HUES6 (cell line): Measurements from ENCODE around the gene CDC42BPA.

ENCODE experiments used
- H3K27ac ChIP-seq: 2 replicates; pipeline ENCODE4 v1.7.0; 2013; ENCODE audit warnings: low read depth, mild to moderate bottlenecking, low read length, inconsistent platforms
- H3K27me3 ChIP-seq: 2 replicates; pipeline ENCODE4 v1.6.1; 2013; ENCODE audit warnings: low read length; ENCODE audit not compliant: control insufficient read depth, insufficient read depth
- H3K36me3 ChIP-seq: 2 replicates; pipeline ENCODE4 v1.6.1; 2013; ENCODE audit warnings: low read length; ENCODE audit not compliant: control insufficient read depth, insufficient read depth
- H3K4me1 ChIP-seq: 2 replicates; pipeline ENCODE4 v1.6.1; 2013; ENCODE audit warnings: low read length; ENCODE audit not compliant: control insufficient read depth, insufficient read depth
- H3K4me3 ChIP-seq: 2 replicates; pipeline ENCODE4 v1.5.1; 2013; ENCODE audit warnings: low read depth, low read length
- H3K9ac ChIP-seq: one replicate; pipeline ENCODE4 v1.6.1; 2013; ENCODE audit warnings: mild to moderate bottlenecking, low read length
- H3K9me3 ChIP-seq: 2 replicates; pipeline ENCODE4 v1.6.1; 2013; ENCODE audit warnings: low read depth, low read length; ENCODE audit not compliant: control insufficient read depth, insufficient read depth

Gene CDC42BPA

GRCh38 chr1:227227761-227228160 is 90.5 kb downstream of the CDC42BPA start:
- no peaks in the 10 kb centered on the region for H3K36me3 ChIP-seq
- peaks cover 5% of the 10 kb centered on the region; the same call in 1 of the 2 replicates for H3K4me1 ChIP-seq
- no peak overlapping the region for H3K27ac ChIP-seq
- H3K4me3 ChIP-seq = no peak overlapping the region
- H3K9ac ChIP-seq = no peak overlapping the region
- no peaks in the 10 kb centered on the region for H3K27me3 ChIP-seq
- no peaks in the 10 kb centered on the region for H3K9me3 ChIP-seq

GRCh38 chr1:227225715-227226346 is 92.5 kb downstream of the CDC42BPA start:
- no peak overlapping the region for H3K27ac ChIP-seq
- no peak overlapping the region for H3K4me3 ChIP-seq
- no peak overlapping the region for H3K9ac ChIP-seq
- no peaks in the 10 kb centered on the region for H3K36me3 ChIP-seq
- peaks cover 5% of the 10 kb centered on the region; the same call in 1 of the 2 replicates for H3K4me1 ChIP-seq
- H3K9me3 ChIP-seq = no peaks in the 10 kb centered on the region
- no peaks in the 10 kb centered on the region for H3K27me3 ChIP-seq

- Histone ChIP-seq H3K36me3 (no peaks in the 10 kb centered on the region), H3K27ac (no peak overlapping the region), H3K9ac (no peak overlapping the region), H3K4me3 (no peak overlapping the region), H3K27me3 (no peaks in the 10 kb centered on the region), H3K4me1 (peaks cover 9% of the 10 kb centered on the region), H3K9me3 (no peaks in the 10 kb centered on the region)
Measured at GRCh38 chr1:227223171-227223806, 95.0 kb downstream of the CDC42BPA start.

- Histone ChIP-seq H3K27me3 (no peaks in the 10 kb centered on the region), H3K27ac (no peak overlapping the region), H3K36me3 (no peaks in the 10 kb centered on the region), H3K4me3 (no peak overlapping the region), H3K9ac (no peak overlapping the region), H3K9me3 (no peaks in the 10 kb centered on the region), H3K4me1 (peaks cover 4% of the 10 kb centered on the region; the same call in 1 of the 2 replicates)
Measured at GRCh38 chr1:227219715-227220292, 98.5 kb downstream of the CDC42BPA start.

GRCh38 chr1:227218870-227219573 is 99.3 kb downstream of the CDC42BPA start:
- H3K36me3 ChIP-seq = no peaks in the 10 kb centered on the region

GRCh38 chr1:227215863-227216510 is 102.3 kb downstream of the CDC42BPA start:
- Histone ChIP-seq H3K27me3 (no peaks in the 10 kb centered on the region), H3K4me1 (peaks cover 4% of the 10 kb centered on the region; the same call in 1 of the 2 replicates), H3K9me3 (no peaks in the 10 kb centered on the region), H3K9ac (no peak overlapping the region), H3K27ac (no peak overlapping the region), H3K4me3 (no peak overlapping the region), H3K36me3 (peaks cover 4% of the 10 kb centered on the region)

More at GRCh38 chr1:227218870-227219573, 99.3 kb downstream of the CDC42BPA start:
- H3K4me3 ChIP-seq = no peak overlapping the region
- H3K9ac ChIP-seq = no peak overlapping the region
- H3K27me3 ChIP-seq = no peaks in the 10 kb centered on the region
- H3K4me1 ChIP-seq = peaks cover 4% of the 10 kb centered on the region; the same call in 1 of the 2 replicates
- H3K27ac ChIP-seq = no peak overlapping the region
- no peaks in the 10 kb centered on the region for H3K9me3 ChIP-seq

GRCh38 chr1:227214207-227214606 is 104.1 kb downstream of the CDC42BPA start:
- peaks cover 4% of the 10 kb centered on the region for H3K36me3 ChIP-seq
- H3K4me1 ChIP-seq = peaks cover 3% of the 10 kb centered on the region; the same call in 1 of the 2 replicates
- no peak overlapping the region for H3K27ac ChIP-seq
- no peak overlapping the region for H3K9ac ChIP-seq
- no peak overlapping the region for H3K4me3 ChIP-seq
- no peaks in the 10 kb centered on the region for H3K9me3 ChIP-seq
- no peaks in the 10 kb centered on the region for H3K27me3 ChIP-seq

- Histone ChIP-seq H3K9me3 (no peaks in the 10 kb centered on the region), H3K4me3 (no peak overlapping the region), H3K36me3 (peaks cover 4% of the 10 kb centered on the region), H3K9ac (no peak overlapping the region), H3K4me1 (no peaks in the 10 kb centered on the region), H3K27me3 (no peaks in the 10 kb centered on the region), H3K27ac (no peak overlapping the region)
Measured at GRCh38 chr1:227213426-227213825, 104.9 kb downstream of the CDC42BPA start.

- Histone ChIP-seq H3K27me3 (no peaks in the 10 kb centered on the region), H3K9ac (no peak overlapping the region), H3K9me3 (no peaks in the 10 kb centered on the region), H3K27ac (no peak overlapping the region), H3K4me3 (no peak overlapping the region), H3K36me3 (peaks cover 4% of the 10 kb centered on the region), H3K4me1 (no peaks in the 10 kb centered on the region)
Measured at GRCh38 chr1:227212164-227212563, 106.1 kb downstream of the CDC42BPA start.

- no peaks in the 10 kb centered on the region for H3K9me3 ChIP-seq
Measured at GRCh38 chr1:227210604-227211003, 107.7 kb downstream of the CDC42BPA start.

More at GRCh38 chr1:227210604-227211003, 107.7 kb downstream of the CDC42BPA start:
- no peak overlapping the region for H3K9ac ChIP-seq
- no peak overlapping the region for H3K27ac ChIP-seq
- H3K4me1 ChIP-seq = no peaks in the 10 kb centered on the region
- no peak overlapping the region for H3K4me3 ChIP-seq
- peaks cover 4% of the 10 kb centered on the region for H3K36me3 ChIP-seq
- no peaks in the 10 kb centered on the region for H3K27me3 ChIP-seq
